ENCODE data around the gene HABP2.

The HABP2 gene

GRCh38 chr10:113552701-113553100, at the start of gene HABP2:
HABP2 (plus strand) TSS chr10:113553053; CDS start chr10:113553122, 69 bp downstream.
- Histone ChIP-seq H4K20me1 (ENCODE audit: insufficient read depth, low read length) (no peaks in the 10 kb centered on the region), H3K36me3 (ENCODE audit: insufficient read depth, low read length) (no peaks in the 10 kb centered on the region), H2AFZ (ENCODE audit: low read length) (no peak within 1 kb of the TSS), H3K9me2 (ENCODE audit: low read depth, low read length) (no peaks in the 10 kb centered on the region), H3K9me3 (ENCODE audit: low read length) (no peaks in the 10 kb centered on the region), H3K27me3 (ENCODE audit: insufficient read depth, low read length) (peaks cover 8% of the 10 kb centered on the region; the same call in 1 of the 2 replicates), H3K4me2 (ENCODE audit: low read length) (no peak within 1 kb of the TSS), H3K27ac (ENCODE audit: low read depth, low read length, poor library complexity, severe bottlenecking) (no peak within 1 kb of the TSS), H3K79me2 (ENCODE audit: insufficient read depth, low read length) (no peaks in the 10 kb centered on the region), H3K4me1 (ENCODE audit: insufficient read depth, low read length, severe bottlenecking) (no peaks in the 10 kb centered on the region), H3K9ac (ENCODE audit: low read length) (no peak within 1 kb of the TSS), H3K4me3 (ENCODE audit: low read depth, low read length, poor library complexity, severe bottlenecking) (no peak within 1 kb of the TSS), H3F3A (ENCODE audit: insufficient read depth, low read length) (no peaks in the 10 kb centered on the region)
- no peak for TF ChIP-seq EZH2 (IDR thresholded peaks at IDR 0.05; ENCODE audit: borderline replicate concordance, low read length)
- TF ChIP-seq CTCF (IDR thresholded peaks at IDR 0.05; ENCODE audit: low read length), result no peak

GRCh38 chr10:113503930-113504329, 48.9 kb upstream of the HABP2 start:
- no peaks in the 10 kb centered on the region for H3K9me2 ChIP-seq (ENCODE audit: low read depth, low read length)
- H3K4me1 ChIP-seq (ENCODE audit: insufficient read depth, low read length, severe bottlenecking), result no peaks in the 10 kb centered on the region
- H3K27me3 ChIP-seq (ENCODE audit: insufficient read depth, low read length), result no peaks in the 10 kb centered on the region
- H3K9ac ChIP-seq (ENCODE audit: low read length), result no peak overlapping the region
- TF ChIP-seq EZH2 (IDR thresholded peaks at IDR 0.05; ENCODE audit: borderline replicate concordance, low read length), result no peak
- TF ChIP-seq CTCF (IDR thresholded peaks at IDR 0.05; ENCODE audit: low read length), result no peak
- H3K4me2 ChIP-seq (ENCODE audit: low read length), result no peak overlapping the region
- no peak overlapping the region for H3K27ac ChIP-seq (ENCODE audit: low read depth, low read length, poor library complexity, severe bottlenecking)
- no peaks in the 10 kb centered on the region for H3K79me2 ChIP-seq (ENCODE audit: insufficient read depth, low read length)
- H4K20me1 ChIP-seq (ENCODE audit: insufficient read depth, low read length), result no peaks in the 10 kb centered on the region
- H3K36me3 ChIP-seq (ENCODE audit: insufficient read depth, low read length), result no peaks in the 10 kb centered on the region
- no peaks in the 10 kb centered on the region for H3K9me3 ChIP-seq (ENCODE audit: low read length)
- H3K4me3 ChIP-seq (ENCODE audit: low read depth, low read length, poor library complexity, severe bottlenecking), result no peak overlapping the region
- H2AFZ ChIP-seq (ENCODE audit: low read length), result no peak overlapping the region
- no peaks in the 10 kb centered on the region for H3F3A ChIP-seq (ENCODE audit: insufficient read depth, low read length)

- no peaks in the 10 kb centered on the region for H3K36me3 ChIP-seq (ENCODE audit: insufficient read depth, low read length)
- no peak overlapping the region for H3K4me2 ChIP-seq (ENCODE audit: low read length)
- no peak overlapping the region for H2AFZ ChIP-seq (ENCODE audit: low read length)
- no peaks in the 10 kb centered on the region for H4K20me1 ChIP-seq (ENCODE audit: insufficient read depth, low read length)
- H3K27ac ChIP-seq (ENCODE audit: low read depth, low read length, poor library complexity, severe bottlenecking), result no peak overlapping the region
- no peaks in the 10 kb centered on the region for H3K9me2 ChIP-seq (ENCODE audit: low read depth, low read length)
- H3K9ac ChIP-seq (ENCODE audit: low read length), result no peak overlapping the region
- no peaks in the 10 kb centered on the region for H3K79me2 ChIP-seq (ENCODE audit: insufficient read depth, low read length)
- no peaks in the 10 kb centered on the region for H3K9me3 ChIP-seq (ENCODE audit: low read length)
- no peak for TF ChIP-seq CTCF (IDR thresholded peaks at IDR 0.05; ENCODE audit: low read length)
- no peak for TF ChIP-seq EZH2 (IDR thresholded peaks at IDR 0.05; ENCODE audit: borderline replicate concordance, low read length)
- H3K4me3 ChIP-seq (ENCODE audit: low read depth, low read length, poor library complexity, severe bottlenecking), result no peak overlapping the region
- no peaks in the 10 kb centered on the region for H3K4me1 ChIP-seq (ENCODE audit: insufficient read depth, low read length, severe bottlenecking)
- H3F3A ChIP-seq (ENCODE audit: insufficient read depth, low read length), result no peaks in the 10 kb centered on the region
- H3K27me3 ChIP-seq (ENCODE audit: insufficient read depth, low read length), result no peaks in the 10 kb centered on the region
Measured at GRCh38 chr10:113504423-113504822, 48.4 kb upstream of the HABP2 start.
